Measurements from ENCODE around the gene ETDA. TPM values are rescaled to one million over a fixed set of nuclear protein-coding genes. Genes with fewer than 3 reads are reported as not detected.
A peak's percentile ranks its signal among the peaks of the same experiment; 100 is the strongest.
"Not testable (repeated sequence)": the region's sequence is repeated elsewhere in the genome, so short reads cannot be mapped to it uniquely, and the experiment has no call there.

ETDA gene
- total RNA-seq, result not detected in 2 replicates
- long read RNA-seq, result 0 reads

GRCh38 chrX:135252011-135252518, at the start of gene ETDA:
Gene ETDA (plus strand): TSS chrX:135252061. CDS start chrX:135253277, 1,216 bp downstream.
- not testable (repeated sequence) for H3K27me3 Mint-ChIP-seq; H3K4me3 Mint-ChIP-seq (ENCODE audit: low read depth); H3K27ac Mint-ChIP-seq; H3K9me3 Mint-ChIP-seq (ENCODE audit: low read depth); H3K36me3 Mint-ChIP-seq (ENCODE audit: insufficient read depth); H3K4me1 Mint-ChIP-seq (ENCODE audit: low read depth); DNase-seq (ENCODE audit: low spot score, unreplicated experiment)

GRCh38 chrX:135206427-135206826, 45.4 kb upstream of the ETDA start:
- not testable (repeated sequence) for H3K4me3 Mint-ChIP-seq (ENCODE audit: low read depth); DNase-seq (ENCODE audit: low spot score, unreplicated experiment); H3K4me1 Mint-ChIP-seq (ENCODE audit: low read depth); H3K36me3 Mint-ChIP-seq (ENCODE audit: insufficient read depth); H3K27me3 Mint-ChIP-seq; H3K27ac Mint-ChIP-seq
- H3K9me3 Mint-ChIP-seq (ENCODE audit: low read depth), result peaks cover 61% of the 10 kb centered on the region
- TF ChIP-seq CTCF (IDR thresholded peaks at IDR 0.05; ENCODE audit: unreplicated experiment), result peak; percentile 43

GRCh38 chrX:135213200-135213844, 38.5 kb upstream of the ETDA start:
- Mint-ChIP-seq H3K9me3 (ENCODE audit: low read depth) (peaks cover 36% of the 10 kb centered on the region), H3K27me3 (peaks cover 3% of the 10 kb centered on the region), H3K4me1 (ENCODE audit: low read depth) (no peaks in the 10 kb centered on the region), H3K4me3 (ENCODE audit: low read depth) (no peak overlapping the region), H3K27ac (no peak overlapping the region), H3K36me3 (ENCODE audit: insufficient read depth) (peaks cover 2% of the 10 kb centered on the region)
- TF ChIP-seq CTCF (IDR thresholded peaks at IDR 0.05; ENCODE audit: unreplicated experiment), result no peak
- no peak for DNase-seq (ENCODE audit: low spot score, unreplicated experiment)

- not testable (repeated sequence) for H3K36me3 Mint-ChIP-seq (ENCODE audit: insufficient read depth); H3K9me3 Mint-ChIP-seq (ENCODE audit: low read depth); H3K4me1 Mint-ChIP-seq (ENCODE audit: low read depth); H3K27me3 Mint-ChIP-seq; H3K4me3 Mint-ChIP-seq (ENCODE audit: low read depth); H3K27ac Mint-ChIP-seq; DNase-seq (ENCODE audit: low spot score, unreplicated experiment)
Observed at GRCh38 chrX:135245989-135246388, 5.9 kb upstream of the ETDA start.

GRCh38 chrX:135256087-135256684, 4.3 kb downstream of the ETDA start:
- H3K4me3 Mint-ChIP-seq (ENCODE audit: low read depth); H3K27ac Mint-ChIP-seq; H3K4me1 Mint-ChIP-seq (ENCODE audit: low read depth); H3K27me3 Mint-ChIP-seq; H3K36me3 Mint-ChIP-seq (ENCODE audit: insufficient read depth); DNase-seq (ENCODE audit: low spot score, unreplicated experiment): not testable (repeated sequence)
- peaks cover 23% of the 10 kb centered on the region for H3K9me3 Mint-ChIP-seq (ENCODE audit: low read depth)

GRCh38 chrX:135256923-135257322, 5.1 kb downstream of the ETDA start:
- Mint-ChIP-seq H3K36me3 (ENCODE audit: insufficient read depth) (no peaks in the 10 kb centered on the region), H3K9me3 (ENCODE audit: low read depth) (peaks cover 23% of the 10 kb centered on the region), H3K27ac (no peak overlapping the region), H3K4me1 (ENCODE audit: low read depth) (no peaks in the 10 kb centered on the region), H3K27me3 (no peaks in the 10 kb centered on the region), H3K4me3 (ENCODE audit: low read depth) (no peak overlapping the region)
- no peak for DNase-seq (ENCODE audit: low spot score, unreplicated experiment)
- TF ChIP-seq CTCF (IDR thresholded peaks at IDR 0.05; ENCODE audit: unreplicated experiment), result no peak

GRCh38 chrX:135257469-135257868, 5.6 kb downstream of the ETDA start:
- Mint-ChIP-seq H3K4me3 (ENCODE audit: low read depth) (no peak overlapping the region), H3K27me3 (no peaks in the 10 kb centered on the region), H3K36me3 (ENCODE audit: insufficient read depth) (no peaks in the 10 kb centered on the region), H3K4me1 (ENCODE audit: low read depth) (no peaks in the 10 kb centered on the region), H3K9me3 (ENCODE audit: low read depth) (peaks cover 28% of the 10 kb centered on the region), H3K27ac (no peak overlapping the region)
- TF ChIP-seq CTCF (IDR thresholded peaks at IDR 0.05; ENCODE audit: unreplicated experiment), result no peak
- no peak for DNase-seq (ENCODE audit: low spot score, unreplicated experiment)

GRCh38 chrX:135260976-135261375, 9.1 kb downstream of the ETDA start:
- H3K27me3 Mint-ChIP-seq; H3K36me3 Mint-ChIP-seq (ENCODE audit: insufficient read depth); H3K27ac Mint-ChIP-seq; DNase-seq (ENCODE audit: low spot score, unreplicated experiment); H3K4me3 Mint-ChIP-seq (ENCODE audit: low read depth); H3K4me1 Mint-ChIP-seq (ENCODE audit: low read depth): not testable (repeated sequence)
- peaks cover 49% of the 10 kb centered on the region for H3K9me3 Mint-ChIP-seq (ENCODE audit: low read depth)

GRCh38 chrX:135263376-135263775, 11.5 kb downstream of the ETDA start:
- H3K4me1 Mint-ChIP-seq (ENCODE audit: low read depth); H3K27me3 Mint-ChIP-seq; H3K4me3 Mint-ChIP-seq (ENCODE audit: low read depth); H3K27ac Mint-ChIP-seq; DNase-seq (ENCODE audit: low spot score, unreplicated experiment); H3K36me3 Mint-ChIP-seq (ENCODE audit: insufficient read depth): not testable (repeated sequence)
- H3K9me3 Mint-ChIP-seq (ENCODE audit: low read depth), result peaks cover 68% of the 10 kb centered on the region
